SKM-1 treated with dmso at 0.1 percent for 144 hours (cell line): Measurements from ENCODE around the gene DSTN.
"Not testable (repeated sequence)": the region's sequence is repeated elsewhere in the genome, so short reads cannot be mapped to it uniquely, and the experiment has no call there.

ENCODE experiments used
- DNase-seq: peaks from one replicate; lab custom pipeline; 2025; ENCODE audit not compliant: unreplicated experiment; lab: John Stamatoyannopoulos, UW

DSTN gene

DNA sequence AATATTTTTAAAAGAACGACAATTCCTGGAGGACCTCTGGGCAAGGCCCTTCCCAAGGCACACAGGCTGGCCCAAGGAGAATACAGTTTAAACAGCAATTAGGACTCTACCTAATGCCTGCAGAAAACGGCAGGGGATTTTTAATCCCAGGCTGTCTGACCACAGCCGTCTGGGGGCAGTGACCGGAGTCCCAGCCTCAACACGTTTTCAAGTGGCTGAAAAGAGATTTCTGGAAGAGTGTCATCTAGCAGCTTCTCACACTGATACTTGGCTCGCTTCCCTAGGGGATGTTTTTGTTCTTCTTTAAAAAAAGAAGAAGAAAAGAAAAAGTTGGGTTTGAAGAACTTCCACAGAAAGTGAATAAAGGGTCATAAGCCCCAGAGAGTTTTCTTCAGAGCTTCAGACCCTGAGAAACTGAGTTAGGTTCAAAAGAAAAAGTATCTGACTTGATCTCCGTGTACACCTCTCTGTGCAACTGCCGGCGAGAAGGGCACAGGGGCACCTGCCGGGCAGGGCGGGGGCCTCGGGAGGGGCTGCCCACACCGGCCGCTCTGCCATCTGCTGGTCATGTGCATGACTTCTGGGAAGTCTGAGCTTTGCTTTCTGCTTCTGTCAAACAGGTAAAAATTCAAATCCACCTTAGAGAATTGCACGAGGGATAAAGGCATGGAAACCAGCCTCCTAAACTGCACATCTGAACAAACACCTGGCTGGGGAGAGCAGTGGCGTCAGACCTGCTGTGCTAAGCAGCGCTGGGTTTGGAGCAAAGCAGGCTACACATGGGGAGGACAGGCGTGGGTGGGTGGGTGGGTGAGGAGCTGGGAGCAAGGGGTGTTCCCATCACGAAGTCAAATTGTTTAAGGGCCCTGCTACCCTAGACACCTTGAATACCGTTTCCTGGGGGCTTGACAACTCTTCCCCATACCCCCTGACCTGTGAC lies 79.2 kb downstream of the DSTN start:
- DNase-seq = no peak

GRCh38 chr20:17650301-17651128 lies 80.6 kb downstream of the DSTN start:
- no peak for DNase-seq

- DNase-seq = no peak
Observed at GRCh38 chr20:17651129-17651759, 81.4 kb downstream of the DSTN start.

- no peak for DNase-seq
Observed at GRCh38 chr20:17651760-17652388, 82.0 kb downstream of the DSTN start.

GRCh38 chr20:17652411-17652810 lies 82.5 kb downstream of the DSTN start:
- DNase-seq = no peak

DNA sequence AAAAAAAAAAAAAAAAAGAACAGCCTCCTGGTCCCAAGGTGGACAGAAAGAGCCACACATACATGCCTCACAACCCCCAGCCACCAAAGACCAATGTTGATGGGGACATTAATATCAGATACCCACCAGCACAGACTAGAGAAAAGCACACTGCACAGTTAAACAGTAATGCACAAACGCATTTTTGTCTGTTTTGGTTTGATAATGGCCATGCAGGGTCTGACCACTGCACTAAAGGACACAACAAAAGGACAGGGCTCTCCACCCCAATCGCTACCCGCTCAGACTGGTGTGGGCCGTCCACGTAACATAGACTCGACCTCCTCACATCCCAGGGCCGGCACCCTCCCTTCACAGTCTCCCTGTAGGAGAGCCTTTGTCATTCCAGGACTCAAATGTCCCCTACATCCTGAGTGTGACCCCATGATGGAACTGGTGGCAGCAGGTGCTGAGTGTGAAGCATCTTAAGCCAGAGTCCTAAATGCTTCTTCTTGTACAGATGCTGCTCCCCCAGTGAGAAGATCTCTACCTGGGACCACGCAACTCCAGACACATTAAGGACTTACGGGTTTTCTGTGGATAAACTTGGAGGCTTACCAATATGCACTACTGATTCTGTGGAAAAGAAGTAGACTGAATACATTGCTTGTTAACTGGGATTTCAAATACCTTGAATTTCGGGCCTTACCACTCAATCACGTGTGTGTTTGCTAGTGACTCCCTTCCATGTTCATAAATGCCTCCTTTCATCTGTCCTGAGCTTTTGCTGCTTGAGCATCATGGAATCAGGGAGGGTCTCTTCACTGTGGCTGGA lies 84.2 kb downstream of the DSTN start:
- no peak for DNase-seq

DNA sequence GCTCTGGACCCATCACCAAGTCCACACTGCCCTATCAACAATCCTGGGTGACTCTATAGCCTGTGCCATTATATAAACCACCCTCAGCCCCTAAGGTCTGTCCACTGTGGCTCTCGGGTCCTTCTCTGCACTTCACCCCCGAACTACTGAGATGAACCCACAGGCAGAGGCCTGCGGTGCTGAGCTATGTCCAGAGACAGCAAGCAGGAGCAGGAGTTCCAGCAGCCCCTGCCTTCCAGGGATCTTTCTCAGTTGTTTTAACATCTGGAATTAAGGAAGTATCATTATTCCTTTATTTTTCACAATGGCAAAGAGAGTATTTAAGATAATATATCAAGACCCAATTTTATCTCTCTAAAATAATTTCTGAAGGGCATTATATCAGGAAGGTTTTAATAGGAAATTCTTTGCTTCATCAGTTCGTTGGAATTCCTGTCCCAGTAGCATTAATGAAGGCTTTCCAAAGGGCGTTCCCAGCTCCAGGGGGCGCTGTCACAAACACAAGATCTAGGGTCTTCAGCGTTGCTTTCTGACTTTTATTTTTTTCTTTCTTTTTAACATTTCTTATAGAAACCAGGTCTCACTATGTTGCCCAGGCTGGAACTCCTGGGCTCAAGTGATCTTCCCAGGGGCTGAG lies 84.9 kb downstream of the DSTN start:
- no peak for DNase-seq

DNA sequence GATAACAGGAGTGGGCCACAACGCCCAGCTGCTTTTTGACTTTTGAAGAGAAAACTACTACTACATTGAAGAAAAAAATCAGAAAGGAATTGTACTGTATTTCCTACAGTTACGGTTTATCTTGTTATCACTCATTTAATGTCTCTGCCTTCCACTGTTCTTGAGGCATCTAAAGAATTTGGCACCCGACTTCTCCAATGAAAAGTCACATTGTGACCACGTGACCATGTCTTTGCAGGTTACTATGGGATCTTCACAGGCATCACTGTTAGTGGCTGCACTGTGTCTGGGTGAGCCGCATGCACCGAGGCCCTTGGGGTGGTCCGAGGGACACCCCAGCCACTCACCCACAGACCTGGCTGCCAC lies 85.4 kb downstream of the DSTN start:
- DNase-seq = no peak

DNA sequence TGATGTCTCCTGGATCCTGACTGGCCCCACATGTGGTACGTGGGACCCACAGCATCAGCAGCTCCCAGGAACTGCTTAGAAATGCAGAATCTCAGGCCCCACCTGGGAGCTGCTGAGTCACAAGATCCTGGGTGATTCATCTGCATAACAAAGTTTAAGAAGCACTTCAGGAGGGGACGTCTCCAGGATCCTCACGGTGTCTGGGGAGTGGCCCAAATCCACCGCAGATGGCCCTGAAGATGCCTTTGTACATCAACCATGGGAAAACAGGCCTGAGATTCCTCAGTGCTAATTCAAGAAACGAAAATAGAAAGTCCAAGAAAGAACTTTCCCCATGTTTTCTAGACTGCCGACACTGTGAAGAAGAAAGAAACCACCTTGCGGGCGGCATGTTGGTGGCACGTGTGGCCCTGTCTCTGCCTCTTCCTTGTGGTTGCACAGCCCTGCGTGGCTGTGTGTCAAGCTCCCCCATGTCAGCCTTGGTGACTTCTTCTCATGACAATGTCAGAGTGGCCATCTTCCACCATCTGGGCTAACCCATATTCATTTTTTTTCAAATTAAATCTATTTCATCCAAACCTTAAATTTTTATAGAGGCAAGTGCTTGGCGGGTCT lies 86.1 kb downstream of the DSTN start:
- no peak for DNase-seq

GRCh38 chr20:17657079-17657825 lies 87.4 kb downstream of the DSTN start:
- DNase-seq = no peak

DNA sequence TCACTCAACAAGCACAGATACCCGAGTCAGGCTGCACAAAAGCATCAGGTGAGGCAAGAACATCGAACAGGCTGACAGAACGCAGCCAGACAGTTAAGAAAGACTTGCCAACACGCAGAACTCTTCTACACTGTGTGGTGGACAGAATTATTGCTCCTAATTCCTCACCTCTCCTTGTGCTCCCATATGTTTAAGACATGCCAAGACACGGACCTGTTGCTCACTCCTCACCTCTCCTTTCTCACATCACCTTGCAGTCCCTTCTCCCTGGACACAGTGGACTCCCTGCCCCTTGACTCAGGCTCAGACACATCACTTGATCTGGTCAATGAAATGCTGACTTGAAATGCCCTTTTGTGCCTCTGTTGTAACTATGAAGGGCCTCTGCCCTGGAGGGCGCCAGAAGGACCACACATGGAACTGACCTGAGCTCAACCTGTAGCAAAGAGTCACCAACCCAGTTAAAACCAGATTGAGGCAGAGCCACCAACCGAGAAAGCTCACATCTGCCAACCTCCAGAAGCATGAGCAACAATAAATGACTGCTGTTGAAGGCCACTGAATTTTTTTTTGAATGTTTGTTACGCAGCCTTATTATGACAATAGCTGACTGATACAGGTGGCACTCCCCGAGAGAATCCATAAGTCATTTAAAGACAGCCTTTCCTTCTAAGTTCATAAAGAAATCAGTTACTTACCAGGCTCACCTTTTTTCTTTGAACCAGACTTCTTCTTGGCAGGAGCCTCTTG lies 88.2 kb downstream of the DSTN start:
- no peak for DNase-seq

DNA sequence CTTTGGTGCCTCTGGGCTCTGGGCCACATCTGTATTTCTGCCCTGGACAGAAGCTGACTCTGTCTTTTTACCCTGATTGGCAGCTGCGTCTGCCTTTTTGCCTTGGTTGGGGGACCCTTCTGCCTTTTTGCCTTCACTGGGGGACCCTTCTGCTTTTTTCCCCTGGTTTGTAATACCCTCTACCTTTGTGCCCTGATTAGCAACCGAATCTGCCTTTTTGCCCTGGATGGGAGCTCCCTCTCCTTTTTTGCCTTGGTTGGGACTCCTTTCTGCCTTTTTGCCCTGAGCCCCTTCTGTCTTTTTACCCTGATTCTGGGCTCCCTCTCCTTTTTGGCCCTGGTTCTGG lies 88.7 kb downstream of the DSTN start:
- DNase-seq = no peak

GRCh38 chr20:17659344-17659743 lies 89.5 kb downstream of the DSTN start:
- DNase-seq = not testable (repeated sequence)
